ENCODE measurements around the gene REPIN1. TPM values are rescaled to one million over a fixed set of nuclear protein-coding genes. Genes with fewer than 3 reads are reported as not detected.

REPIN1 gene
- total RNA-seq, 1 experiment from 2014 or later = 189 TPM

DNA sequence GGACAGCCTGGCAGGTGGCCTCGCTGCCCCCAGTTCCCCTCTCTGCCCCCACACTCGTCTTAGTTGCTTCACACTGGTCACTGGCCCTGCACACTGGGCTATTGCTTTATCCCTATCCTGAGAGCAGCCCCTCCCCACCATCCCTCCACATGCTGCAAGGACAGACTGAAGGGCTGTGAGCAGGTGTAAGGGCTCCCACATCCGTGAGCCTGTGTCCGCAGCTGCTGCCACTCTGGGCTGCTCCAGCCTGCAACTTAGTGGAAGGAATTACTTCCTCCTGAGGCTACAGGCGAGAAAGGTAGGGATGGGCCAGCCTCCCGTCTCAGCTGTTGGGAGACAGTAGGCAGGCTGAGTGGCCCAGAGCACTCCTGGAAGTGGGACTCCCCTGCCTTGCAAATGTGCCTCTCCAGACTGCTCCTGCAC lies 31.0 kb upstream of the REPIN1 start:
- intact Hi-C loops (cut with micrococcal nuclease; ENCODE audit: unreplicated experiment) = no loop called here
- BruUV-seq (replicated peaks) = no TSS peak

DNA sequence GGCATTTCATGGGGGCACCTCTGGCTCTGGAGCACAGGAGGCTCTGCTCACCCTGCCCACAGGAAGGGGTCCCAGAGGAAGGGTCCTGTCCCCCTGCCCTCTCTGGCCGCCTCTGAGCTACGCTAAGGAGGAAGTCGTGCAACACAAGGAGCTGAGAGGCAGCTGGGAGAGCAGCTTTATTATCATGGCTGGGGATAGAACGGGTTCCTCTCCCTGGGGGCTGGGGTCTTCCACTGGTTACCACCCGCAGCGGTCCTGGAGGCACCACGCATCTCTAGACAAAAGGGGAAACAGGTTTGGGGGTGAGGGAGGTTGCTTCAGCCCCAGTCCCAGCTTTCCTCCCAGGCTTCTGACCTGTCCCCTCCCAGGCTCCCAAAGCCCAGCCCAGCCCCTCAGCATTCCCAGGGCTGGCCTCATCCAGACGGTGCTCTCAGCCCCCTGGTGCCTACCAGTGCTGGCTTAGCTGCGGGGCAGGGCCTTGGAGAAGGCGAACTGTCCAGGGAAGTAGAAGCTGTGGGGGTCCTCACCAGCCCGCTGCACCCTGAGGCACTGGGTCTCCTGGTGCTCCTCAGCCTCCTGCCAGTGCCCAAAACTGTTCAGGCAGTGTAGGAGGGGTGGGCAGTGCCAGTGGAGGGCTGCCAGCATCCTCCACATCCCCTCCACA lies 30.3 kb upstream of the REPIN1 start:
- Mint-ChIP-seq H3K4me3 (ENCODE audit: low read depth, unreplicated experiment) (no peak overlapping the region), H3K4me1 (ENCODE audit: low read depth, unreplicated experiment) (peaks cover 18% of the 10 kb centered on the region), H3K27me3 (ENCODE audit: unreplicated experiment) (no peaks in the 10 kb centered on the region), H3K36me3 (ENCODE audit: insufficient read depth, unreplicated experiment) (peaks cover 23% of the 10 kb centered on the region), H3K27ac (ENCODE audit: unreplicated experiment) (no peak overlapping the region), H3K9me3 (ENCODE audit: low read depth, unreplicated experiment) (no peaks in the 10 kb centered on the region)
- TF ChIP-seq, protein P1, sequence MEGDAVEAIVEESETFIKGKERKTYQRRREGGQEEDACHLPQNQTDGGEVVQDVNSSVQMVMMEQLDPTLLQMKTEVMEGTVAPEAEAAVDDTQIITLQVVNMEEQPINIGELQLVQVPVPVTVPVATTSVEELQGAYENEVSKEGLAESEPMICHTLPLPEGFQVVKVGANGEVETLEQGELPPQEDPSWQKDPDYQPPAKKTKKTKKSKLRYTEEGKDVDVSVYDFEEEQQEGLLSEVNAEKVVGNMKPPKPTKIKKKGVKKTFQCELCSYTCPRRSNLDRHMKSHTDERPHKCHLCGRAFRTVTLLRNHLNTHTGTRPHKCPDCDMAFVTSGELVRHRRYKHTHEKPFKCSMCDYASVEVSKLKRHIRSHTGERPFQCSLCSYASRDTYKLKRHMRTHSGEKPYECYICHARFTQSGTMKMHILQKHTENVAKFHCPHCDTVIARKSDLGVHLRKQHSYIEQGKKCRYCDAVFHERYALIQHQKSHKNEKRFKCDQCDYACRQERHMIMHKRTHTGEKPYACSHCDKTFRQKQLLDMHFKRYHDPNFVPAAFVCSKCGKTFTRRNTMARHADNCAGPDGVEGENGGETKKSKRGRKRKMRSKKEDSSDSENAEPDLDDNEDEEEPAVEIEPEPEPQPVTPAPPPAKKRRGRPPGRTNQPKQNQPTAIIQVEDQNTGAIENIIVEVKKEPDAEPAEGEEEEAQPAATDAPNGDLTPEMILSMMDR (IDR thresholded peaks at IDR 0.05; ENCODE audit: unreplicated experiment) = no peak
- CTCF ChIA-PET = no interaction called here
- intact Hi-C loops (cut with micrococcal nuclease; ENCODE audit: unreplicated experiment) = no loop called here
- BruUV-seq (replicated peaks) = no TSS peak
- no peak for DNase-seq

More for the DNA sequence above, 31.0 kb upstream of the REPIN1 start:
- Mint-ChIP-seq H3K36me3 (ENCODE audit: insufficient read depth, unreplicated experiment) (peaks cover 26% of the 10 kb centered on the region), H3K4me3 (ENCODE audit: low read depth, unreplicated experiment) (no peak overlapping the region), H3K9me3 (ENCODE audit: low read depth, unreplicated experiment) (no peaks in the 10 kb centered on the region), H3K27ac (ENCODE audit: unreplicated experiment) (no peak overlapping the region), H3K27me3 (ENCODE audit: unreplicated experiment) (no peaks in the 10 kb centered on the region), H3K4me1 (ENCODE audit: low read depth, unreplicated experiment) (peaks cover 18% of the 10 kb centered on the region)
- no peak for DNase-seq
- TF ChIP-seq, protein P1 (IDR thresholded peaks at IDR 0.05; ENCODE audit: unreplicated experiment) = no peak
- CTCF ChIA-PET = no interaction called here

DNA sequence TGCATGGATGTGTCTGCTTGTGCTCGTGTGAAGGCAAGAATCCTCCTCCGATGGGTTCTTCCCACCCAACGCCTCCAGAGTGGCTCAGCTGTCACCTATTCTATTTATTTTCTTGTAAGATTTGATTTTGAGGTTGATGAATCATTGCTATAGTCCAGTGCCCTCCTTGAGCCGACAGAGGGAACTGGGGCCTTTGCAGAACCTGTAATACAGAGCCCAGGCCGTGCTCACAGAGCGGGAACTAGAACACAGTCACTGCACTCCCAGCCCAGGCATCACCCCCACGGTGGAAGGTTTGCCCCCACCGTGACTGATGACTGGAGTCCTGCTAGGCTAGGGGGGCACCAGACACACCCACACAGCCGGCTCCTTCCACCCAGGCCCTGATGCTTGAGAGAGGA lies 29.2 kb upstream of the REPIN1 start:
- Mint-ChIP-seq H3K27ac (ENCODE audit: unreplicated experiment) (peak overlapping the region; percentile 75), H3K27me3 (ENCODE audit: unreplicated experiment) (no peaks in the 10 kb centered on the region), H3K4me1 (ENCODE audit: low read depth, unreplicated experiment) (peaks cover 18% of the 10 kb centered on the region), H3K9me3 (ENCODE audit: low read depth, unreplicated experiment) (no peaks in the 10 kb centered on the region), H3K36me3 (ENCODE audit: insufficient read depth, unreplicated experiment) (peaks cover 23% of the 10 kb centered on the region), H3K4me3 (ENCODE audit: low read depth, unreplicated experiment) (peak overlapping the region; percentile 76)
- no TSS peak for BruUV-seq (replicated peaks)
- CTCF ChIA-PET = interaction anchor here (1.1 kb wide), 1 partner anchor 16 kb away, joined by 3 read pairs; the partner anchor contains the start of gene ACTR3C
- TF ChIP-seq, protein P1 (IDR thresholded peaks at IDR 0.05; ENCODE audit: unreplicated experiment) = no peak
- intact Hi-C loops (cut with micrococcal nuclease; ENCODE audit: unreplicated experiment) = no loop called here
- DNase-seq = no peak

DNA sequence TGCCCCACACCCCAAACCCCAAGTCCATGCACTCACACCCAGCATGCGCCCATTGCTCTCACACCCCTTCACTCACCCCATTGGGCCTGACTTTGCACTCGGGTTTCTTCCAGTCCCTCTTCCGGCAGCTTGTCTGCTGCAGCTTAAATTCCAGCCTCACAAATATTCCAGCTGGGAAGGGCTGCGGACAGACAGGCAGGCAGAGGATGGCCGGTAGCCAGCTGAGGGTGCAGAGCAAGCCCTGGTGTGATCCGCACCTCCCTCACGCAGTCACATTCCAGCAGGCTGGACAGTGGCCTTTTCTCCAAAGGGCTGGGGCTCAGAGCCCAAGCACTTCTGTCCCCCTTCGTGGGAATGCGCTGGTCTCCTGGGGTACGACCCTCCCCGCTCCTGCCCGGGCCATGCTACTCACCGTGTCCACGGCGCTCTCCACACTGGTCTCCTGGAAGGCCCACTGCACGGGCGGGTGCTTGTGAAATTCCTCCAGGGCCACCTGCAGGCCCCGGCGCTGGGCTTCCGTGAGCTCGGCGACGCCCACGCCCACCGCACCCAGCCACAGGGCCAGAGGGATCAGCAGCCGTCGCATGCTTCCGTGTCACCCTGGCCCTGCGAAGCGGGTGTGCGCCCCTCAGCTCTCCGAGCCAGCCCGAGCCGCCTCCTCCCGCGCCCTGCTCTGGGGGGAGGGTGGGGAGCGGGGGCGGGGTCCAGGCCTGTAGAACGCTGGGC lies 28.4 kb upstream of the REPIN1 start:
- H3K9me3 Mint-ChIP-seq (ENCODE audit: low read depth, unreplicated experiment) = no peaks in the 10 kb centered on the region
- peak; percentile 43 for DNase-seq
- H3K27me3 Mint-ChIP-seq (ENCODE audit: unreplicated experiment) = no peaks in the 10 kb centered on the region
- peak overlapping the region; percentile 75 for H3K27ac Mint-ChIP-seq (ENCODE audit: unreplicated experiment)
- CTCF ChIA-PET = interaction anchor here (0.6 to 1.1 kb wide), 2 partner anchors 16 to 17 kb away, joined by 3 to 4 read pairs; partner anchors contain the start of gene ACTR3C
- intact Hi-C loops (cut with micrococcal nuclease; ENCODE audit: unreplicated experiment) = no loop called here
- BruUV-seq (replicated peaks) = no TSS peak
- TF ChIP-seq, protein P1 (IDR thresholded peaks at IDR 0.05; ENCODE audit: unreplicated experiment) = no peak
- H3K36me3 Mint-ChIP-seq (ENCODE audit: insufficient read depth, unreplicated experiment) = peaks cover 23% of the 10 kb centered on the region
- H3K4me3 Mint-ChIP-seq (ENCODE audit: low read depth, unreplicated experiment) = peak overlapping the region; percentile 76
- H3K4me1 Mint-ChIP-seq (ENCODE audit: low read depth, unreplicated experiment) = peaks cover 18% of the 10 kb centered on the region
